GM06990 (cell line): ENCODE data around the gene IKBIP.

Experiments
- DNase-seq: peaks from one replicate; pipeline ENCODE4 v3.0.0-alpha.2; 2011; ENCODE audit not compliant: insufficient read length; ENCODE audit errors: extremely low read depth
- H3K27me3 ChIP-seq: replicated peaks from 2 replicates; pipeline ENCODE4 v1.6.0; 2011; ENCODE audit warnings: low read length; ENCODE audit not compliant: control insufficient read depth, insufficient read depth
- H3K36me3 ChIP-seq: 2 replicates; pipeline ENCODE4 v1.5.1; 2011; ENCODE audit warnings: low read length; ENCODE audit not compliant: control insufficient read depth, insufficient read depth
- H3K4me3 ChIP-seq: replicated peaks from 2 replicates; pipeline ENCODE4 v1.5.1; 2011; ENCODE audit warnings: low read depth, mild to moderate bottlenecking, control low read depth, low read length
- TF ChIP-seq, protein P1 (sequence below): IDR thresholded peaks from 2 replicates; pipeline ENCODE4 v1.5.1; 2011; ENCODE audit warnings: low read length, control low read depth, mild to moderate bottlenecking, inconsistent platforms; ENCODE audit not compliant: insufficient read depth, poor library complexity, severe bottlenecking

Gene IKBIP

DNA sequence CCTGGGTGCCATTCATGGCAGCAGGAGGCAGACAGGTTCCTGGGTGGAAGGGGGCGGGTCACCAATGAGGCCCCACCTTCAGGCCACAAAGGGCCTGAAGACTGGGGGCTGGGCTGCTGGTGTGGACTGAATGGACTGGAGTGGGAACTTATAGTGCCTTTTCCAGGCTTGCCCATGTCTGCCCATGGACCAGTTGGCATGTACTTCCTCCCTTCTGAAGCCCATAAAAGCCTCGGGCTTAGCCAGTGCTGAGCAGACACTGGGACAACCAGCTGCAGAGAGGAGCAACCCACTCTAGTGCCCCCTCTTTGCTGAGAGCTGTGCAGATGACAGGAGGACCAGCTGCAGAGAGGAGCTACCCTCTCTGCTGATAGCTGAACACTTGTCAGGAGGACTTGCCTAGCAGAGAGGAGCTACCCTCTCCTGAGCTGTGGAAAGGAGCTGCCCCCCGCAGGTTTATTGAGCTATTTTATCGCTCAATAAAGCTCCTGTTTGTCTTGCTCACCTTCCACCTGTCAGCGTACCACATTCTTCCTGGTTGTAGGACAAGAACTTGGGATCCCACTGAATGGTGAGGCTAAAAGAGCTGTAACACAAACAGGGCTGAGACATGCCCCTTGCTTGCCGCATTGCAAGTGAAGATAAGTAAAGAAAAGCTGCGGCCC lies 34.5 kb upstream of the IKBIP start:
- TF ChIP-seq, protein P1, sequence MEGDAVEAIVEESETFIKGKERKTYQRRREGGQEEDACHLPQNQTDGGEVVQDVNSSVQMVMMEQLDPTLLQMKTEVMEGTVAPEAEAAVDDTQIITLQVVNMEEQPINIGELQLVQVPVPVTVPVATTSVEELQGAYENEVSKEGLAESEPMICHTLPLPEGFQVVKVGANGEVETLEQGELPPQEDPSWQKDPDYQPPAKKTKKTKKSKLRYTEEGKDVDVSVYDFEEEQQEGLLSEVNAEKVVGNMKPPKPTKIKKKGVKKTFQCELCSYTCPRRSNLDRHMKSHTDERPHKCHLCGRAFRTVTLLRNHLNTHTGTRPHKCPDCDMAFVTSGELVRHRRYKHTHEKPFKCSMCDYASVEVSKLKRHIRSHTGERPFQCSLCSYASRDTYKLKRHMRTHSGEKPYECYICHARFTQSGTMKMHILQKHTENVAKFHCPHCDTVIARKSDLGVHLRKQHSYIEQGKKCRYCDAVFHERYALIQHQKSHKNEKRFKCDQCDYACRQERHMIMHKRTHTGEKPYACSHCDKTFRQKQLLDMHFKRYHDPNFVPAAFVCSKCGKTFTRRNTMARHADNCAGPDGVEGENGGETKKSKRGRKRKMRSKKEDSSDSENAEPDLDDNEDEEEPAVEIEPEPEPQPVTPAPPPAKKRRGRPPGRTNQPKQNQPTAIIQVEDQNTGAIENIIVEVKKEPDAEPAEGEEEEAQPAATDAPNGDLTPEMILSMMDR, result no peak
- Histone ChIP-seq H3K4me3 (no peak overlapping the region), H3K36me3 (peaks cover 13% of the 10 kb centered on the region)

GRCh38 chr12:98678236-98678945 lies 33.8 kb upstream of the IKBIP start:
- TF ChIP-seq, protein P1, result no peak

More for the DNA sequence above, 34.5 kb upstream of the IKBIP start:
- DNase-seq, result no peak
- no peaks in the 10 kb centered on the region for H3K27me3 ChIP-seq

GRCh38 chr12:98674841-98675240 lies 30.3 kb upstream of the IKBIP start:
- Histone ChIP-seq H3K36me3 (peaks cover 11% of the 10 kb centered on the region), H3K27me3 (no peaks in the 10 kb centered on the region), H3K4me3 (no peak overlapping the region)
- TF ChIP-seq, protein P1, result no peak
- DNase-seq, result no peak

More at GRCh38 chr12:98678236-98678945, 33.8 kb upstream of the IKBIP start:
- H3K36me3 ChIP-seq, result peaks cover 13% of the 10 kb centered on the region
- no peak for DNase-seq
- H3K27me3 ChIP-seq, result no peaks in the 10 kb centered on the region
- no peak overlapping the region for H3K4me3 ChIP-seq

DNA sequence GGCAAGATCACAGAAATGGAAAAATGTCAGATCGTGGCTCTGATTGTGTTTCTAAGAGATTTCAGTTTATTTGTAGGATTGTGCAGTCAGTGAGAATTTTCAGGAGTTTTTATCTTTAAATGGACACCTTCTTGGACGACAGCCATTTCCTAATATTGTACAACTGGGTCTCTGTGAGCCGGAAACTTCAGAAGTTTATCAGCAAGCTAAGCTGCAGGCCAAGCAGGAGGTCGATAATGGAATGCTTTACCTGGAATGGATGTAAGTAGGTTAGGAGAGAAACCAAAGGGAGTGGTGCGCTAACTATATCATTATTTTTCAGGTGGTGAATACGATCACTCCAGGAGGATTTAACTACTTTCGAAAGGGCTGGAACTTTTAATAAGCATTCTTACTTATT lies 26.9 kb upstream of the IKBIP start:
- Histone ChIP-seq H3K36me3 (no peaks in the 10 kb centered on the region; the same call in 1 of the 2 replicates), H3K27me3 (no peaks in the 10 kb centered on the region), H3K4me3 (no peak overlapping the region)
- TF ChIP-seq, protein P1, result no peak
- DNase-seq, result no peak

- no peak overlapping the region for H3K4me3 ChIP-seq
- H3K27me3 ChIP-seq, result no peaks in the 10 kb centered on the region
- TF ChIP-seq, protein P1, result no peak
- peaks cover 3% of the 10 kb centered on the region; the same call in 1 of the 2 replicates for H3K36me3 ChIP-seq
- DNase-seq, result no peak
These were observed 25.2 kb upstream of the IKBIP start for GRCh38 chr12:98669751-98670150.
